GM23248 (cell line): Measurements from ENCODE around the gene POLR3F. TPM values are rescaled to one million over a fixed set of nuclear protein-coding genes. Genes with fewer than 3 reads are reported as not detected.

ENCODE experiments used
- DNase-seq: peaks from one replicate; pipeline ENCODE4 v3.0.0-alpha.2; 2015
- H2AFZ ChIP-seq: fragments of 200-600 bp; sonication (generic); 2 replicates; pipeline ENCODE4 v1.6.1; 2016; ENCODE audit warnings: antibody characterized with exemption
- H3F3A ChIP-seq: fragments of 200-600 bp; sonication (generic); 2 replicates; pipeline ENCODE4 v1.6.1; 2016; ENCODE audit warnings: mild to moderate bottlenecking, antibody characterized with exemption, mixed run types; ENCODE audit not compliant: insufficient read depth
- H3K27ac ChIP-seq: fragments of 200-600 bp; sonication (generic); 2 replicates; pipeline ENCODE4 v1.5.1; 2016; ENCODE audit warnings: mild to moderate bottlenecking
- H3K27me3 ChIP-seq: fragments of 200-600 bp; sonication (generic); replicated peaks from 2 replicates; pipeline ENCODE4 v1.6.1; 2016; ENCODE audit warnings: mild to moderate bottlenecking; ENCODE audit not compliant: insufficient read depth
- H3K36me3 ChIP-seq: fragments of 200-600 bp; sonication (generic); 2 replicates; pipeline ENCODE4 v1.6.1; 2016; ENCODE audit warnings: low read depth, mild to moderate bottlenecking
- H3K4me1 ChIP-seq: fragments of 200-600 bp; sonication (generic); 2 replicates; pipeline ENCODE4 v1.6.1; 2016; ENCODE audit warnings: mild to moderate bottlenecking; ENCODE audit not compliant: insufficient read depth
- H3K4me2 ChIP-seq: fragments of 200-600 bp; sonication (generic); one replicate; pipeline ENCODE4 v1.6.1; 2016; ENCODE audit warnings: mild to moderate bottlenecking; ENCODE audit not compliant: unreplicated experiment
- H3K4me3 ChIP-seq: fragments of 200-600 bp; sonication (generic); 2 replicates; pipeline ENCODE4 v1.5.1; 2016; ENCODE audit warnings: mild to moderate bottlenecking
- H3K79me2 ChIP-seq: fragments of 200-600 bp; sonication (generic); 2 replicates; pipeline ENCODE4 v1.6.1; 2016; ENCODE audit warnings: mild to moderate bottlenecking; ENCODE audit not compliant: insufficient read depth
- H3K9ac ChIP-seq: fragments of 200-600 bp; sonication (generic); 2 replicates; pipeline ENCODE4 v1.6.1; 2016; ENCODE audit warnings: mild to moderate bottlenecking
- H3K9me2 ChIP-seq: fragments of 200-600 bp; sonication (generic); 2 replicates; pipeline ENCODE4 v1.6.1; 2016; ENCODE audit warnings: mixed run types, mild to moderate bottlenecking, moderate library complexity; ENCODE audit not compliant: insufficient read depth
- H3K9me3 ChIP-seq: fragments of 200-600 bp; sonication (generic); one replicate; pipeline ENCODE4 v1.6.1; 2017; ENCODE audit warnings: low read depth
- H4K20me1 ChIP-seq: fragments of 200-600 bp; sonication (generic); 2 replicates; pipeline ENCODE4 v1.6.0; 2016; ENCODE audit not compliant: insufficient read depth
- EZH2 ChIP-seq: fragments of 200-600 bp; sonication (generic); IDR thresholded peaks from 2 replicates; pipeline ENCODE4 v1.6.1; 2018; ENCODE audit warnings: antibody characterized with exemption, mild to moderate bottlenecking; ENCODE audit not compliant: insufficient read depth, poor library complexity, severe bottlenecking
- EZH2phosphoT487 ChIP-seq: fragments of 200-600 bp; sonication (generic); IDR thresholded peaks from 2 replicates; pipeline ENCODE4 v1.6.1; 2018; ENCODE audit warnings: antibody characterized with exemption, moderate library complexity, mild to moderate bottlenecking, low read depth; ENCODE audit not compliant: insufficient read depth
- WGBS, 2 experiments: methylation state at CpG; one replicate each; pipeline ENCODE4 v1.1.6; 2015 to 2017; ENCODE audit warnings: low lambda C conversion rate in 2 of 2, low coverage in 1 of 2; ENCODE audit errors: missing lambda C conversion rate in 2 of 2; 5-methylcytosine and 5-hydroxymethylcytosine counted together
- in situ Hi-C: fragments of 300-500 bp; cut with MboI; formaldehyde crosslinking; loops from 2 replicates; pipeline ENCODE4 v1.15.0; 2020
- polyA plus RNA-seq: library from polyadenylated mRNA; unstranded; fragments of >200 nt; fragmentation: Nextera tagmentation; extraction: Ambion mirVana; gene quantifications from 2 replicates; pipeline ENCODE4 v1.2.1, GENCODE V29; 2016
- total RNA-seq: library from RNA; depleted of rRNA; stranded (reverse); fragments of >200 nt; shearing (Covaris generic); gene quantifications from 2 replicates; pipeline ENCODE4 v1.2.3, GENCODE V29; 2014

Gene POLR3F
- total and polyA plus RNA-seq, 2 experiments from 2014 or later: 11.2 to 12.4 TPM

DNA sequence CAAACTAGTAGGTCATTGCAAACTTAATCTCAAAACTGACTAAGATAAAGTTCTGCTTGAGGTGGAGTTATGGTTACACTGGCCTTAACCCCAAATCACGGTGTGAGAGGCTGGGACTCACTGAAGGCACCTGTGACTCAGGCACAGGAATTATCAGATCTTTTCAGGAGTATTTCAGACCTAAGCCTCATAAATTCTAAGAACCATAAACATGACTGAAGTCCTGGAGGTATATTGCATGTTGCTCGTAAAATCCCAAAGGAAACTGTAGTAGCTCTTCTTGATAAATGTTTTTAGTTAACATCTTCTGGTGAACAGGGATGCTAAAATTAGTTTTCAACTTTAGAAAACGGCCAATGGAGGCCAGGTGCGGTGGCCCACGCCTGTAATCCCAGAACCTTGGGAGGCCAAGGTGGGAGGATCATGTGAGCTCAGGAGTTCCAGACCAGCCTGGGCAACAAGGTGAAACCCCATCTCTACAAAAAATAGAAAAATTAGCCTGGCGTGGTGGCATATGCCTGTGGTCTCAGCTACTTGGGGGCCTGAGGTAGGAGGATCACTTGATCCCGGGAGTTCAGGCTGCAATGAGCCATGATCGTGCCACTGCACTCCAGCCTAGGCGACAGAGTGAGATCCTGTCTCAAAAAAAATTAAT is 36.9 kb upstream of the POLR3F start:
- Histone ChIP-seq H3K9me2 (no peaks in the 10 kb centered on the region), H3K9me3 (no peaks in the 10 kb centered on the region), H3F3A (no peaks in the 10 kb centered on the region), H3K27me3 (no peaks in the 10 kb centered on the region), H3K27ac (no peak overlapping the region), H3K36me3 (no peaks in the 10 kb centered on the region), H3K9ac (no peak overlapping the region), H3K4me2 (no peak overlapping the region), H4K20me1 (no peaks in the 10 kb centered on the region), H3K79me2 (no peaks in the 10 kb centered on the region), H3K4me1 (no peaks in the 10 kb centered on the region), H3K4me3 (no peak overlapping the region), H2AFZ (no peak overlapping the region)
- in situ Hi-C loops: no loop called here
- 89 to 95% methylated on average over 9 of the region's 9 CpGs for WGBS, 2 experiments
- no peak for DNase-seq
- TF ChIP-seq EZH2 (no peak), EZH2phosphoT487 (no peak)

DNA sequence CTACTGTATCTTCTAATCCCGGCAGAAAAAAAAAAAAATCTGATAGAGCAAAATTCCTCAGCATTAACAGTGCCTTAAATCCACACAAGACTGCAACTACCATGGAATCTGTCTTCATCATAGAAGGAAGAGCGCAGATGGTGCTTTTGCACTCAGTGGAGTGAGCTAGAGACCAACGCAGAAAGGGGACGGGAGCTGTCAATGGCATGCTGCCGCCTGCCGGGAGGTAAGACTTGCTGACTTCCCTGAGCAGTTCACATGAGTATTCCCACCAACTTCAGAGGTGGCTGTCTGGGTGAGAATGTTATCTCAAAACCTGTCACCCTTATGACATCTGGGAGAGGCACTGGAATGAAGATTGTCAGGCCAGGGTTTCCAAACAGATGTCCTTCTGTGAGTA is 36.0 kb upstream of the POLR3F start:
- H3K27ac ChIP-seq: no peak overlapping the region
- no peaks in the 10 kb centered on the region for H3K79me2 ChIP-seq
- H4K20me1 ChIP-seq: no peaks in the 10 kb centered on the region
- no peaks in the 10 kb centered on the region for H3K27me3 ChIP-seq
- DNase-seq: no peak
- no peaks in the 10 kb centered on the region for H3K4me1 ChIP-seq
- no peaks in the 10 kb centered on the region for H3K9me2 ChIP-seq
- no peaks in the 10 kb centered on the region for H3F3A ChIP-seq
- no peak overlapping the region for H3K4me3 ChIP-seq
- H3K36me3 ChIP-seq: no peaks in the 10 kb centered on the region
- TF ChIP-seq EZH2: no peak
- TF ChIP-seq EZH2phosphoT487: no peak
- H3K9me3 ChIP-seq: no peaks in the 10 kb centered on the region
- H3K4me2 ChIP-seq: no peak overlapping the region
- 89 to 92% methylated on average over 6 of the region's 6 CpGs for WGBS, 2 experiments
- H2AFZ ChIP-seq: no peak overlapping the region
- H3K9ac ChIP-seq: no peak overlapping the region
- in situ Hi-C loops: no loop called here

- no peak overlapping the region for H3K4me3 ChIP-seq
- no peak overlapping the region for H3K4me2 ChIP-seq
- TF ChIP-seq EZH2: no peak
- no peak for TF ChIP-seq EZH2phosphoT487
- in situ Hi-C loops: no loop called here
- no peaks in the 10 kb centered on the region for H3K36me3 ChIP-seq
- no peak overlapping the region for H3K27ac ChIP-seq
- H2AFZ ChIP-seq: no peak overlapping the region
- no peaks in the 10 kb centered on the region for H3K9me3 ChIP-seq
- DNase-seq: no peak
- no peaks in the 10 kb centered on the region for H3K4me1 ChIP-seq
- no peaks in the 10 kb centered on the region for H4K20me1 ChIP-seq
- WGBS, 2 experiments: 74 to 80% methylated on average over 2 of the region's 2 CpGs
- H3K79me2 ChIP-seq: no peaks in the 10 kb centered on the region
- no peak overlapping the region for H3K9ac ChIP-seq
- no peaks in the 10 kb centered on the region for H3K27me3 ChIP-seq
- no peaks in the 10 kb centered on the region for H3K9me2 ChIP-seq
- no peaks in the 10 kb centered on the region for H3F3A ChIP-seq
Measured at GRCh38 chr20:18436847-18437246, 30.3 kb upstream of the POLR3F start.

DNA sequence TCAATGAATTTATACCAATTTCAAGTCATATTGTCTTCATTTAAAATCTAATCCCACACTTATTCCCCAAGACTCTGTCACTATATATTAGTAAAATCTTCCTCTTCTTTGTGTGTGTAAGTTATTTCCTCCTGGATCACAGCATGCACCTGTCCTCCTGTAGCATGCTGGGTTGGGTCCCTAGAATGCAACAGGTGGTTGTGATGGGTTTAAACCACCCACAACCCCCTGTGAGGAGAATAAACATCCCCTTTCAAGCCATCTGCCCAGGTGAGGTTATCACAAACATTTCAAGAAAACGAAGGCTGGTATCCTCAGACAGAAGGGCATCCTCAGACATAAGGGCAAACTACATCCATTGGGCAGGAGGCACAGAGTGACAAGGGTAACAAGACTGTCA is 26.8 kb upstream of the POLR3F start:
- Histone ChIP-seq H3K4me2 (no peak overlapping the region), H3K4me3 (no peak overlapping the region), H4K20me1 (no peaks in the 10 kb centered on the region), H3K9me3 (no peaks in the 10 kb centered on the region), H3K9me2 (no peaks in the 10 kb centered on the region), H3K27ac (no peak overlapping the region), H3K79me2 (no peaks in the 10 kb centered on the region), H2AFZ (no peak overlapping the region), H3K36me3 (no peaks in the 10 kb centered on the region), H3F3A (no peaks in the 10 kb centered on the region), H3K9ac (no peak overlapping the region), H3K27me3 (no peaks in the 10 kb centered on the region), H3K4me1 (no peaks in the 10 kb centered on the region)
- no peak for TF ChIP-seq EZH2phosphoT487
- no peak for TF ChIP-seq EZH2
- WGBS, 2 experiments: 0% methylated on average over 1 of the region's 1 CpG
- no peak for DNase-seq
- in situ Hi-C loops: no loop called here
